ENCODE results near the gene APOA4. TPM values are rescaled to one million over a fixed set of nuclear protein-coding genes. Genes with fewer than 3 reads are reported as not detected.
A peak's percentile ranks its signal among the peaks of the same experiment; 100 is the strongest.
"Not testable (repeated sequence)": the region's sequence is repeated elsewhere in the genome, so short reads cannot be mapped to it uniquely, and the experiment has no call there.

APOA4 gene
- polyA plus RNA-seq, 3 donors = 0.06 TPM; not detected in 2

- DNase-seq = no peak
Measured at GRCh38 chr11:116849486-116849885, 26.4 kb upstream of the APOA4 start.

- no peak for DNase-seq
Measured at GRCh38 chr11:116849060-116849459, 26.0 kb upstream of the APOA4 start.

DNA sequence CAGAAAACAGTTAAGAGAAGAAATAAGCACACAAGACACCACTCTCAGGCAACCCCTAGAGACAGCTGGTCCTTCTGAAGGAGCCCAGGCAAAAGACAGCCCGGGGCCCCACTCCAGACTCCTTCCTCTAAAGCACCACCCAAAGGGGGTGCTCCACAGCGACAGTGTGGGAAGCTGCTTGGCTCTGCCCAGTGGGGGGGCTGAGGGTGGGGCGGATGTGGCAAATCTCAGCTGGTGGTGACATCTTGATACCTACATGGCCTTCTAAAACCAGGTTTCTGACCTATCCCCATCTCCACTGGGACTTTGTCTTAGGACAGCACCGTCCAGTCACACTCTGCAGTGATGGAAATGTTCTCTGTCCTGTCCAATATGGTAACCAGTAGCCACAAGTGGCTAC lies 24.5 kb upstream of the APOA4 start:
- no peak for DNase-seq

- no peak for DNase-seq
Measured at GRCh38 chr11:116844722-116845121, 21.6 kb upstream of the APOA4 start.

DNA sequence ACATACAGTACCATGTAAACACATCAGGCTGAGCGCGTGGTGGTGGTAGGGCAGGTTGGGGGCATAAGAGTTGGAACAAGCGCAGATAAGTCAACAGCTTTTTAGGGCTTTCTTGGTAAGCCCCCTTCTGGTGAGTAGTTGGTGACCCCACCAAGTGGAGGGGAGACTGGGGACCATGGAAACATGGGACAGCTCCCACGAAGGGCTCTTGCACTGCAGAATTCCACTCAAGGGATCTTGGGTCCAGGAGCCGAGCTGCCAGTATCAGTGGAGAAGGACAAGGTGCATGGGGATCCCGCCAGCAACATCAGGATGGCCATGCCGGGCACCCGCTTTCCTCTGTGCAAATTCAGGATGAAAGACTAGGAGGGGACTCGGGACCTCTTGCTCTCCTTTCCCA lies 20.6 kb upstream of the APOA4 start:
- DNase-seq = no peak

GRCh38 chr11:116842909-116843308 lies 19.8 kb upstream of the APOA4 start:
- DNase-seq = no peak

GRCh38 chr11:116842117-116842516 lies 19.0 kb upstream of the APOA4 start:
- no peak for DNase-seq

GRCh38 chr11:116840746-116841296 lies 17.7 kb upstream of the APOA4 start:
- no peak for DNase-seq

GRCh38 chr11:116840224-116840745 lies 17.2 kb upstream of the APOA4 start:
- no peak for DNase-seq

GRCh38 chr11:116838321-116839084 lies 15.4 kb upstream of the APOA4 start:
- DNase-seq = no peak

- DNase-seq = peak; percentile 33
Measured at GRCh38 chr11:116837231-116838091, 14.4 kb upstream of the APOA4 start, which contains the start of gene APOA1. APOA1 (minus strand) TSS chr11:116837622; CDS start chr11:116837387, 235 bp downstream.

DNA sequence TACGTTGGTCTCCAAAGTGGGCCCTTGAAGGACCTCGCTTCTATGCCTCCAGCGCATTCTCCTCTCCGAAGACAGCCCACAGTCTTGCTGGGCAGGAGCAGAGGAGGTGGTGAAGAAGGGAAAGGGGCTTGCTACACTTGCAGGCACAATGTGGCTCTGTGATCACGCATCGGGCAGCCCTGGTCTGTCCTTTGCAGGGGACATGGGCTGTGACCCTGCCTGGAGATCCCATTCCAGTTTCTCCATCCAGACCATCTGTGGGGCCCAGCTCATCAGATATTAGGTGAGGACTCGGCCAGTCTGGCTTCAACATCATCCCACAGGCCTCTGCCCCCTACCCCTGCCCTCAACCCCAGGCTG lies 13.5 kb upstream of the APOA4 start:
- DNase-seq = no peak

DNA sequence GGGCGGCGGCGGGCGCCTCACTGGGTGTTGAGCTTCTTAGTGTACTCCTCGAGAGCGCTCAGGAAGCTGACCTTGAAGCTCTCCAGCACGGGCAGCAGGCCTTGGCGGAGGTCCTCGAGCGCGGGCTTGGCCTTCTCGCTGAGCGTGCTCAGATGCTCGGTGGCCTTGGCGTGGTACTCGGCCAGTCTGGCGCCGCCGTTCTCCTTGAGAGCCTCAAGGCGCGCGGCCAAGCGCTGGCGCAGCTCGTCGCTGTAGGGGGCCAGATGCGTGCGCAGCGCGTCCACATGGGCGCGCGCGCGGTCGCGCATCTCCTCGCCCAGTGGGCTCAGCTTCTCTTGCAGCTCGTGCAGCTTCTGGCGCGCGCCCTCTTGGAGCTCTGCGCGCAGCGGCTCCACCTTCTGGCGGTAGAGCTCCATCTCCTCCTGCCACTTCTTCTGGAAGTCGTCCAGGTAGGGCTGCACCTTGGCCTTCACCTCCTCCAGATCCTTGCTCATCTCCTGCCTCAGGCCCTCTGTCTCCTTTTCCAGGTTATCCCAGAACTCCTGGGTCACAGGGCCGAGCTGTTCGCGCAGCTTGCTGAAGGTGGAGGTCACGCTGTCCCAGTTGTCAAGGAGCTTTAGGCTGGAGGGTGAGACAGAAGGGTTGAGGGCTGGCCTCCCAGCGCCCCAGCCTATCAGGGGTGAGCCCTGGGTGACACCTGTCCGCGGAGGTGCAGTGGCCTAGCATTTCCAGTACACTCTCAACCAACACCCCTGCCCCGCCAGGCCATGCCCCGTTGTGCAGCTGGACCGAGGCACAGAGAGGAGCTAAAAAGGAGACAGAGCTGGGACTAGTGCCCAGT lies 12.9 kb upstream of the APOA4 start:
- DNase-seq = peak; percentile 93

DNA sequence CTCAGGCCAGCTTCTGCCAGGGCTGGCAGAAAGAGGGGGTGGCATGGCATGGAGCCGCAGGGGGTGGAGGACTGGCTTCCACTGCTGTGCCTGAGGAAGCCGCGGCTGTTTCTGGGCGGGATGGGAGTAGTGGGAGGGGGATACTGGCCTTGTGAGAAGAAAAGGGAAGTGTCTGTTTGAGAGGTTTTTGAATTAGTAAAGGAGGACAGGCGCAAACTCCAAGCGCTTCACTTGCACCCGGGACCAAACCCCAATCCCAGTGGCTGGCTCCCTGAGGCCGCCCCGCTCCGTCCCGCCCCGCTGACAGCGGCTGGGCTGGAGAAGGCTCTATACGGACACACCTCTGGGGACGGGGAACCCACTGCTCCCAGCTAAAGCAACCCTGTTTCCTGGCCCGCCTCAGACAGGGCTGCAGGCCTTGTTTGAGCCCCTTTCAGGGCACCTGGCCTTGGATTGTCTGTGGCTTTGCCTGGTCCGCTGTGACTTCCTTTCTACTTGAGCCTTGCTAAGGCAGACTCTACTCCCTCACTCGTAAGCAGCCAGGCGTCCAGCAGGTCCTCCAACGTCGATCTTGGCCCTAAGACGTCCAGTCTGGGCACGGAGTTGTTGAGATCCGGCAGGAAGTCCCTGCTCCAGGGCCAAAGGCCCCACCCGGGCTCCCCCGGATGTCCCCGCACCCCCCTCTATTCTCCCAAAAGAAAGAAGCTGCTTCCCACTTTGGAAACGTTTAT lies 12.1 kb upstream of the APOA4 start:
- no peak for DNase-seq

DNA sequence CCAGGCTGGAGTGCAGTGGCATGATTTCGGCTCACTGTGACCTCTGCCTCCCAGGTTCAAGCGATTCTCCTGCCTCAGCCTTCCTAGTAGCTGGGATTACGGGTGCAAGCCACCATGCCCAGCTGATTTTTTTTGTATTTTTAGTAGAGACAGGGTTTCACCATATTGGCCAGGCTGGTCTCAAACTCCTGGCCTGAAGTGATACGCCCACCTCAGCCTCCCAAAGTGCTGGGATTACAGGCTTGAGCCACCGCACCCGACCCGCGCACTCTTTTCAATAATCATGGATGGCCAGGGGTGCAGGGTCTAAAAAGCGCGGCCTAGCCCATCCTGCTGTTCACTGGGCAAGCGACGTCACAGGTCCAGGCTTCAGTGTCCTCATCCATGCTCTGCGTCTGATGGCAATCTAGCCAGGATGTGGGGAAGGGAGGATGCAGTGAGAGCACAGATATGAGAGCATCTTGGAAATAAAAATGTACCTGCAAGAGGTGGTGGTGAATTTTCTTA lies 11.5 kb upstream of the APOA4 start:
- DNase-seq = not testable (repeated sequence)

DNA sequence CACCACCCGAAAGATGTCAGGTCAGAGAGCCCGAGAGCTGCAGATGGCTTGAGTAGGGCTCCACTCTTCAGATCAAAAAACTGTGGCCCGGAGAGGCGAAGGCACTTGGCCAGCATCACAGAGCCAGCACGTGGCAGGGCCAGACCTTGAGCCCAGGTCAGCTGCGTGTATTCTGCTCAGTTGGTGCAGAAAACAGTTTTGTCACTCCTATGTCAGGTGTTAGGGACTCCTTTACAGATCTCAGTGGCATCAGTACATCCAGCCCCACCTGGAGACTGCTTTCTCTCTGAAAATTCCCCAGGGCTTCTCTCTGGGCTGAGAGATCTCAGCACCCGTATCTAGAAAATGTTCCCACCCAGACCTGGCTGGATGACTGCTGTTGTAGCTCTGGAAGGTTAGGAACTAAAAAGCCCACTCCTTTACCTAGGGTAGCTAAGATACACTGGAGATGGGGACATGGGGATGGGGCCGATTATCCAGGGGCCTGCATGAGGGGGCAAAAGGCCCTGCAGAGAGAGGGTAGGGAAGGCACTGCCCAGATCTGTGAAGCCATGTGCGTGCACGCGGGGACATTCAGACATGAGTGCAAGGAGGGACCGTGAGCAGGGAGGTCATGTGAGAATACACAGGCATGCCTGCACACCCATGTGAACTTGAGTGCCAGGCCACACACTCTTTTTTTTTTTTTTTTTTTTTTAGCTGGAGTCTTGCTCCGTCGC lies 10.9 kb upstream of the APOA4 start:
- DNase-seq = no peak

DNA sequence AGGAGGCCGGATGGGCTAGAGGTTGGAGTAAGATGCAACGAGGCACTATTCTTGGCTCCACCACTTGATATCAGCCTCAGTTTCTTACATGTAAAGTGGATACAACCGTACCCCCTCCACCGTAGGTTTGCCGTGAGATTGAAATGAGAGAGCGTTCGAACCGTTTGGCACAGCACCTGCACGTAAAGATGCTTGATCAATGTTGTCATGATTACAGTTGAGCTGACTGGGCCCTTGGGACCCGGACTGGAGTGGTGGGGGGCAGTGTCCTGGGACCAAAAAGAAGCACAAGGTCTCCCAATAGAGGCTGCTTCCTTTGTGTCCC lies 10.3 kb upstream of the APOA4 start:
- DNase-seq = no peak

- DNase-seq = no peak
Measured at GRCh38 chr11:116832350-116833290, 9.5 kb upstream of the APOA4 start.

DNA sequence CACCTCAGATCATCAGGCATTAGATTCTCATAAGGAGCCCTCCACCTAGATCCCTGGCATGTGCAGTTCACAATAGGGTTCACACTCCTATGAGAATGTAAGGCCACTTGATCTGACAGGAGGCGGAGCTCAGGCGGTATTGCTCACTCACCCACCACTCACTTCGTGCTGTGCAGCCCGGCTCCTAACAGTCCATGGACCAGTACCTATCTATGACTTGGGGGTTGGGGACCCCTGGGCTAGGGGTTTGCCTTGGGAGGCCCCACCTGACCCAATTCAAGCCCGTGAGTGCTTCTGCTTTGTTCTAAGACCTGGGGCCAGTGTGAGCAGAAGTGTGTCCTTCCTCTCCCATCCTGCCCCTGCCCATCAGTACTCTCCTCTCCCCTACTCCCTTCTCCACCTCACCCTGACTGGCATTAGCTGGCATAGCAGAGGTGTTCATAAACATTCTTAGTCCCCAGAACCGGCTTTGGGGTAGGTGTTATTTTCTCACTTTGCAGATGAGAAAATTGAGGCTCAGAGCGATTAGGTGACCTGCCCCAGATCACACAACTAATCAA lies 8.8 kb upstream of the APOA4 start:
- no peak for DNase-seq
